Karpas-422 (cell line): ENCODE data around the gene SFI1. TPM values are rescaled to one million over a fixed set of nuclear protein-coding genes. Genes with fewer than 3 reads are reported as not detected.
"Not testable (repeated sequence)": the region's sequence is repeated elsewhere in the genome, so short reads cannot be mapped to it uniquely, and the experiment has no call there.

ENCODE experiments used
- DNase-seq: peaks from one replicate; pipeline ENCODE4 v3.0.0-alpha.2; 2015
- H2AFZ ChIP-seq: fragments of 200-600 bp; sonication (generic); 2 replicates; pipeline ENCODE4 v1.6.1; 2014; ENCODE audit warnings: antibody characterized with exemption, low read length, mixed read lengths
- H3K27ac ChIP-seq: fragments of 200-600 bp; sonication (generic); 2 replicates; pipeline ENCODE4 v1.5.1; 2014; ENCODE audit warnings: mild to moderate bottlenecking, low read length, moderate library complexity
- H3K27me3 ChIP-seq: fragments of 200-600 bp; sonication (generic); 2 replicates; pipeline ENCODE4 v1.6.1; 2014; ENCODE audit warnings: low read length, mixed read lengths
- H3K36me3 ChIP-seq: fragments of 200-600 bp; sonication (generic); 2 replicates; pipeline ENCODE4 v1.6.1; 2014; ENCODE audit warnings: low read length, mixed read lengths; ENCODE audit not compliant: insufficient read depth
- H3K4me1 ChIP-seq: fragments of 200-600 bp; sonication (generic); 2 replicates; pipeline ENCODE4 v1.6.1; 2014; ENCODE audit warnings: mild to moderate bottlenecking, low read length, mixed read lengths
- H3K4me2 ChIP-seq: fragments of 200-600 bp; sonication (generic); 2 replicates; pipeline ENCODE4 v1.6.1; 2014; ENCODE audit warnings: low read length, low read depth, mild to moderate bottlenecking; ENCODE audit not compliant: poor library complexity, severe bottlenecking
- H3K4me3 ChIP-seq: fragments of 200-600 bp; sonication (generic); 2 replicates; pipeline ENCODE4 v1.5.1; 2014; ENCODE audit warnings: mild to moderate bottlenecking, antibody characterized with exemption, low read length, mixed read lengths
- H3K79me2 ChIP-seq: fragments of 200-600 bp; sonication (generic); 2 replicates; pipeline ENCODE4 v1.6.1; 2014; ENCODE audit warnings: mild to moderate bottlenecking, low read length, mixed read lengths
- H3K9ac ChIP-seq: fragments of 200-600 bp; sonication (generic); 2 replicates; pipeline ENCODE4 v1.6.0; 2014; ENCODE audit warnings: low read length
- H3K9me2 ChIP-seq: fragments of 200-600 bp; sonication (generic), shearing (Covaris generic); replicated peaks from 2 replicates; pipeline ENCODE4 v1.6.0; 2014; ENCODE audit warnings: mild to moderate bottlenecking, low read length, moderate library complexity; ENCODE audit not compliant: insufficient read depth
- H3K9me3 ChIP-seq: fragments of 300-700, 200-600 bp; sonication (generic); 2 replicates; pipeline ENCODE4 v1.6.1; 2014; ENCODE audit warnings: low read length, mixed read lengths
- H4K20me1 ChIP-seq: fragments of 200-600 bp; sonication (generic); 2 replicates; pipeline ENCODE4 v1.6.1; 2014; ENCODE audit warnings: mild to moderate bottlenecking, antibody characterized with exemption, low read length, low read depth; ENCODE audit not compliant: insufficient read depth
- total RNA-seq: library from RNA; depleted of rRNA; stranded (reverse); fragments of >200 nt; shearing (Covaris generic); gene quantifications from 2 replicates; pipeline ENCODE4 v1.2.3, GENCODE V29; 2014; ENCODE audit warnings: low replicate concordance

The SFI1 gene
- total RNA-seq, 1 experiment from 2014 or later, result 43.2 TPM

DNA sequence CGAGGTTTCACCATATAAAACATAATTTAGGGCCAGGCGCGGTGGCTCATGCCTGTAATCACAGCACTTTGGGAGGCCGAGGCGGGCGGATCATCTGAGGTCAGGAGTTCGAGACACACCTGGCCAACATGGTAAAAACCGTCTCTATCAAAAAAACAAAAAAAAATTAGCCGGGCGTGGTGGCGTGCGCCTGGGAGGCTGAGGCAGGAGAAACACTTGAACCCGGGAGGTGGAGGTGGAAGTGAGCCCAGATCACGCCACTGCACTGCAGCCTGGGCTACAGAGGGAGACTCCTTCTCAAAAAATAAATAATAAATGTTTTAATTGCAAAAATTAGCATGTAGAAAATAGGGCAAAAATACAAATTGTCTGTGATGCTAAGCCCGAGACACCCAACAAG lies 993 bp upstream of the SFI1 start:
- peak overlapping the region; percentile 94 for H3K9ac ChIP-seq

DNA sequence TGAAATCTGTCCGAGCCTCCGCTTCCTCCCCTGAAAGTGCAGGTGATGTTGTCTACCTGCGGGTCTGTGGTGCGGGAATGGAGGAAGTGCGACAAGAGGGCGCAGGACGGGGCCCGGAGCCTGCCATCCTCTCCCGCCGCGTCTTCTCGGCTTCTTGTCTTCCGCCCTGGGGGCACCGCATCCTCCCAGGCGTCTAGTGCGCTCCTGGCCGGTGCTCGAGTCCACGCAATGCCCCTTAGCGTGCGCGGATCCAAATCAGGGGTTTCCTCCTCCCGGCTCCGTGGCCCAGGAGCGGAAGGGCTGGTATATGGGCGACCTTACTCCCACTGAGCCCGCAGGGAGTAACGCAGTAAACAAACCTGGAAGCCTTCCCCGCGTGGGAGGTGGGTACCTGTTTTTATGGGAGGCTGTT lies 405 bp downstream of the SFI1 start:
- peak; percentile 72 for DNase-seq
- Histone ChIP-seq H3K4me3 (peak overlapping the region; percentile 90), H3K27ac (peak overlapping the region; percentile 96), H3K36me3 (no peaks in the 10 kb centered on the region), H2AFZ (peak overlapping the region; percentile 67; the same call in 1 of the 2 replicates), H3K27me3 (no peaks in the 10 kb centered on the region), H3K9me2 (no peaks in the 10 kb centered on the region), H3K4me1 (peaks cover 39% of the 10 kb centered on the region), H3K79me2 (peaks cover 47% of the 10 kb centered on the region), H3K4me2 (peak overlapping the region; percentile 86), H3K9me3 (no peaks in the 10 kb centered on the region), H4K20me1 (no peaks in the 10 kb centered on the region), H3K9ac (peak overlapping the region; percentile 94)

More for the DNA sequence above, 993 bp upstream of the SFI1 start:
- Histone ChIP-seq H2AFZ (no peak overlapping the region), H3K4me3 (peak overlapping the region; percentile 90), H3K79me2 (peaks cover 45% of the 10 kb centered on the region), H3K27ac (peak overlapping the region; percentile 96), H3K4me1 (peaks cover 51% of the 10 kb centered on the region), H3K4me2 (peak overlapping the region; percentile 86), H4K20me1 (no peaks in the 10 kb centered on the region), H3K36me3 (no peaks in the 10 kb centered on the region; the same call in 1 of the 2 replicates), H3K9me2 (no peaks in the 10 kb centered on the region), H3K27me3 (no peaks in the 10 kb centered on the region), H3K9me3 (no peaks in the 10 kb centered on the region)
- peak; percentile 61 for DNase-seq

DNA sequence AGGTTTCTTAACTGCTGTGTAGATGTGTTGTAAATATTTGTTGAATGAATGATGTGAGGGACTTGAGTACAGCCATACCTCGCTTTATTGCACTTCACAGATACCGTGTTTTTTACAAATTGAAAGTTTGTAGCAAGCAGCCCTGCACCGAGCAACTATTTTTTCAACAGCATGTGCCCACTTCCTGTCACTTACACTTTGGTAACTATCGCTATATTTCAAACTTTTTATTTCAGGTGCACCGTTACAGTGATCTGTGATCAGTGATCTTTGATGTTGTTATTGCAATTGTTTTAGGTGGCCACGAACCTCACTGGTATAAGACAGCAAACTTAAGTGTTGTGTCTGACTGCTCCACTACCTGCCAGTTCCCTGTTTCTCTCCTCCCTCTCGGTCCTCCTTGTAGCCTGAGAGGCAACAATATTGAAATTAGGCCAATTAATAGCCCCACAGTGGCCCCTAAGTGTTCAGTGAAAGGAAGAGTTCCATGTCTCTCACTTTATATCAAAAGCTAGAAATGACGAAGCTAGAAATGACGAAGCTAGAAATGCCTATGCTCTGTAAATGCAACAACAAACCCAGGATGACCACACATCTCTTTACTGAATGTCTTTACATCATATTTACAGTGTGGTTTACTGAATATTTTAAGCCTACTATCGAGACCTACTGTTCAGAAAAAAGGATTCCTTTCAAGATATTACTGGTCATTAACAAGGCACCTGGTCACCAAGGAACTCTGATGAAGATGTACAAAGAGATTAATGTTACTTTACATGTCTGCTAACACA lies 1.0 kb downstream of the SFI1 start:
- Histone ChIP-seq H2AFZ (no peak overlapping the region; the same call in 1 of the 2 replicates), H3K9me3 (no peaks in the 10 kb centered on the region), H3K27ac (peak overlapping the region; percentile 96), H3K9ac (peak overlapping the region; percentile 94), H3K4me1 (peaks cover 33% of the 10 kb centered on the region), H3K4me3 (peak overlapping the region; percentile 90), H3K27me3 (no peaks in the 10 kb centered on the region), H3K79me2 (peaks cover 53% of the 10 kb centered on the region), H3K9me2 (no peaks in the 10 kb centered on the region), H3K4me2 (peak overlapping the region; percentile 86), H4K20me1 (no peaks in the 10 kb centered on the region), H3K36me3 (no peaks in the 10 kb centered on the region)
- DNase-seq, result no peak

DNA sequence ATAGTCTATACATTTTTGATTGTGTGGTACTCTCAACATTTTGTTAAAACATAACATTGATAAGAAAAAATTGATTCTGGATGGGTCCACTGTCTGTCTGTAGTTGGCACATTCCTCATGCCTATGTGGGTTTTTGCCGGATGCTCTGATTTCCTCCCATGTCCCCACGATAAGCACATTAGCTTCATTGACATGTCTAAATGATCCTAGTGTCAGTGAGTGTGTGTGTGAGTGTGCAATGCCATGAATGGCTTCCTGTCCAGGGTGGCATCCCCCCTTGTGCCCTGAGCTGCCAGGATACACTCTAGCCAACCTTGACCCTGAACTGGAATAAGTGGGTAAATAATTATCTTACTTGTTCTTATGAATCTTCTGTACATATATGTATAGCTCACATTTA lies 5.4 kb downstream of the SFI1 start:
- no peaks in the 10 kb centered on the region for H3K9me2 ChIP-seq
- H2AFZ ChIP-seq, result no peak overlapping the region
- no peaks in the 10 kb centered on the region for H3K9me3 ChIP-seq
- no peaks in the 10 kb centered on the region for H4K20me1 ChIP-seq
- H3K4me2 ChIP-seq, result no peak overlapping the region
- H3K27ac ChIP-seq, result no peak overlapping the region
- no peak overlapping the region for H3K4me3 ChIP-seq
- peaks cover 7% of the 10 kb centered on the region for H3K4me1 ChIP-seq
- H3K27me3 ChIP-seq, result no peaks in the 10 kb centered on the region
- peaks cover 3% of the 10 kb centered on the region for H3K36me3 ChIP-seq
- H3K9ac ChIP-seq, result no peak overlapping the region
- peaks cover 93% of the 10 kb centered on the region for H3K79me2 ChIP-seq
- DNase-seq, result no peak

DNA sequence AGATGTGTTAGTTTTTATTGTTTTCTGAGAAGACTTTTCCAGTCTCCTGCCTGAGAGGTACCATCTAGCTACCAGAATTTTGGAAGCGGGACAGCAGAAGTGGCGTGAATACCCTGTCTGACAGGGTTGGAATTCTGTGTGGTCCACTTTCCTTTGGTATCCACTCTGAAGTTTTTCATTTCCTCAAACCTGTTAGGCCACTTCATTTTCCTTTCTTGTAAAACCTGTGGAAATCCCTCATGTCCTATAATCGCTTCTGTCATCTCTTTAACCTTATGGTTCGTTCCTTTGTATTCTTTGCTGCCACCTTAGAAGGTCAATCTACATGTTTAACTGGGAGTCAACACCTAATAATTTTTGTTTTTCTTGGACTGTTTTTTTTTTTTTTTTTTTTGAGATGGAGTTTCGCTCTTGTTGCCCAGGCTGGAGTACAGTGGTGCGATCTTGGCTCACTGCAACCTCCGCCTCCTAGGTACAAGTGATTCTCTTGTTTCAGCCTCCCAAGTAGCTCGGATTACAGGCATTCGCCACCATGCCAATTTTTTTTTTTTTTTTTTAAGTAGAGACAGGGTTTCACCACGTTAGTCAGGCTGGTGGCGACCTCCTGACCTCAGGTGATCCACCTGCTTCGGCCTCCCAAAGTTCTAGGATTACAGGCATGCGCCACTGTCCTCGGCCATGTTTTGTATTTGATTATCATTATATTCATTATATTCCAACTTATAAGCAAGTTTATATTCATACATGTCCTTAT lies 7.1 kb downstream of the SFI1 start:
- H2AFZ ChIP-seq, result no peak overlapping the region
- H3K27ac ChIP-seq, result no peak overlapping the region
- peaks cover 90% of the 10 kb centered on the region for H3K79me2 ChIP-seq
- H3K36me3 ChIP-seq, result peaks cover 13% of the 10 kb centered on the region
- no peaks in the 10 kb centered on the region for H3K27me3 ChIP-seq
- H3K9ac ChIP-seq, result no peak overlapping the region
- DNase-seq, result peak; percentile 16
- no peak overlapping the region for H3K4me2 ChIP-seq
- H3K4me3 ChIP-seq, result no peak overlapping the region
- H3K4me1 ChIP-seq, result no peaks in the 10 kb centered on the region
- H3K9me3 ChIP-seq, result no peaks in the 10 kb centered on the region
- no peaks in the 10 kb centered on the region for H4K20me1 ChIP-seq
- H3K9me2 ChIP-seq, result no peaks in the 10 kb centered on the region

DNA sequence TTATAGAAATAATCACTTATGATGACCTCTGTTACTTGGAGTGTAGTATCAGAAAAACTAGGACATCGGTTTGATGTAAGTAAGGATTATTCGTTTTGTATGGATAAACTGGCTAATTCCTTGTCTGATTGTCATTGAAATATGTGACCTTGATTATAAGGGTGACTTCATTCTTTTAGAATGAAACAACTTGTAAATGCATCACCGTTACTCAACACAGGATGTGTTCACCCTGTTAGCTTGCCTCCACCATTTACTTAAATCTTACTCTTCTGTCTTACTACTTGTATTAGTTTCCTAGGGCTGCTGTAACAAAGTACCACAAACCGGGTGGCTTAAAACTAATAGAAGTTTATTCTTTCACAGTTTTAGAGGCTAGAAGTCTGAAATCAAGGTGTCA lies 7.9 kb downstream of the SFI1 start:
- Histone ChIP-seq H2AFZ (no peak overlapping the region), H3K27ac (no peak overlapping the region), H3K9me3 (no peaks in the 10 kb centered on the region), H3K79me2 (peaks cover 90% of the 10 kb centered on the region), H3K27me3 (no peaks in the 10 kb centered on the region), H3K4me1 (no peaks in the 10 kb centered on the region), H4K20me1 (no peaks in the 10 kb centered on the region), H3K9me2 (no peaks in the 10 kb centered on the region), H3K4me2 (no peak overlapping the region), H3K4me3 (no peak overlapping the region), H3K36me3 (peaks cover 22% of the 10 kb centered on the region), H3K9ac (no peak overlapping the region)
- DNase-seq, result peak; percentile 11

DNA sequence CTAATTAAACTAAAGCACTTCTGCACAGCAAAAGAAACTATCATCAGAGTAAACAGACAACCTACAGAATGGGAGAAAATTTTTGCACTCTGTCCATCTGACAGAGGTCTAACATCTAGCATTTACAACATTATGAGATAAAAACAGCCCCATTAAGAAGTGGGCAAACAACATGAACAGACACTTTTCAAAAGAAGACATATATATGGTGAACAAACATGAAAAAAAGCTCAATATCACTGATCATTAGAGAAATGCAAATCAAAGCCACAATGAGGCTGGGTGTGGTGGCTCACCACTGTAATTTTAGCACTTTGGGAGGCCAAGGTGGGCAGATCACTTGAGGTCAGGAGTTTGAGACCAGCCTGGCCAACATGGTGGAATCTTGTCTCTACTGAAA lies 11.2 kb downstream of the SFI1 start:
- not testable (repeated sequence) for H3K27ac ChIP-seq, H3K9me3 ChIP-seq, H2AFZ ChIP-seq, H3K9ac ChIP-seq, H3K4me1 ChIP-seq, H4K20me1 ChIP-seq, H3K4me3 ChIP-seq, H3K27me3 ChIP-seq, H3K9me2 ChIP-seq, DNase-seq, H3K4me2 ChIP-seq
- peaks cover 94% of the 10 kb centered on the region for H3K79me2 ChIP-seq
- peaks cover 29% of the 10 kb centered on the region for H3K36me3 ChIP-seq

DNA sequence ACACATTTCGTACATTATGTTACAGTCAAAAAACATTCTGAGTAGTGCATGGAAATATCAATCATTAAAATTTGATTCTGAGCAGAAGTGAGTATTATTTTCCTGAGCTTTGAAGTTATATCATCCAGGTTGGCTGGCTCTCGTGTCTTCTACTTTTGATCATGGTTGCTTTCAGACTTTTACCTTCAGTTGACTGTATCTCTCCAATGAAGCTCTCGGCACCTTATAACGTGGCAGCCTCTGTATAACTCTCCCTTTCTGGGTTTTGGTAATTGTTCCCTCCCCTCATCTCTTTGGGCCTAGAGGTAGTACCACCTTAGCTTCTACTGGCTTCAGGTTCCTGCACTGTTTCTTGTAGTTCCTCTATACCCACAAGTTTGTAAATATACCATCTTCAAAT lies 12.2 kb downstream of the SFI1 start:
- H3K9me3 ChIP-seq, result no peaks in the 10 kb centered on the region
- no peaks in the 10 kb centered on the region for H4K20me1 ChIP-seq
- H3K27ac ChIP-seq, result no peak overlapping the region
- H3K4me1 ChIP-seq, result no peaks in the 10 kb centered on the region
- H3K27me3 ChIP-seq, result no peaks in the 10 kb centered on the region
- peaks cover 35% of the 10 kb centered on the region for H3K36me3 ChIP-seq
- no peak overlapping the region for H3K4me2 ChIP-seq
- no peak overlapping the region for H3K9ac ChIP-seq
- peaks cover 90% of the 10 kb centered on the region for H3K79me2 ChIP-seq
- no peak overlapping the region for H2AFZ ChIP-seq
- H3K4me3 ChIP-seq, result no peak overlapping the region
- no peaks in the 10 kb centered on the region for H3K9me2 ChIP-seq
- DNase-seq, result no peak
